DND-41 (cell line): Measurements from ENCODE around the gene TMTC1.

ENCODE experiments used
- EZH2 ChIP-seq: IDR thresholded peaks from 3 replicates; pipeline ENCODE4 v1.6.1; 2012; ENCODE audit warnings: borderline replicate concordance, low read depth, mild to moderate bottlenecking, moderate library complexity, low read length, inconsistent platforms; ENCODE audit not compliant: severe bottlenecking
- TF ChIP-seq, protein P1 (sequence below): IDR thresholded peaks from 2 replicates; pipeline ENCODE4 v1.5.1; 2012; ENCODE audit warnings: borderline replicate concordance, low read length, moderate library complexity, mild to moderate bottlenecking; ENCODE audit not compliant: poor library complexity, severe bottlenecking; ENCODE audit errors: extremely low read depth

GRCh38 chr12:29743077-29743476, 40.7 kb downstream of the TMTC1 start:
- TF ChIP-seq, protein P1, sequence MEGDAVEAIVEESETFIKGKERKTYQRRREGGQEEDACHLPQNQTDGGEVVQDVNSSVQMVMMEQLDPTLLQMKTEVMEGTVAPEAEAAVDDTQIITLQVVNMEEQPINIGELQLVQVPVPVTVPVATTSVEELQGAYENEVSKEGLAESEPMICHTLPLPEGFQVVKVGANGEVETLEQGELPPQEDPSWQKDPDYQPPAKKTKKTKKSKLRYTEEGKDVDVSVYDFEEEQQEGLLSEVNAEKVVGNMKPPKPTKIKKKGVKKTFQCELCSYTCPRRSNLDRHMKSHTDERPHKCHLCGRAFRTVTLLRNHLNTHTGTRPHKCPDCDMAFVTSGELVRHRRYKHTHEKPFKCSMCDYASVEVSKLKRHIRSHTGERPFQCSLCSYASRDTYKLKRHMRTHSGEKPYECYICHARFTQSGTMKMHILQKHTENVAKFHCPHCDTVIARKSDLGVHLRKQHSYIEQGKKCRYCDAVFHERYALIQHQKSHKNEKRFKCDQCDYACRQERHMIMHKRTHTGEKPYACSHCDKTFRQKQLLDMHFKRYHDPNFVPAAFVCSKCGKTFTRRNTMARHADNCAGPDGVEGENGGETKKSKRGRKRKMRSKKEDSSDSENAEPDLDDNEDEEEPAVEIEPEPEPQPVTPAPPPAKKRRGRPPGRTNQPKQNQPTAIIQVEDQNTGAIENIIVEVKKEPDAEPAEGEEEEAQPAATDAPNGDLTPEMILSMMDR, result no peak
- no peak for TF ChIP-seq EZH2
